Measurements from ENCODE around the gene KIAA1210. TPM values are rescaled to one million over a fixed set of nuclear protein-coding genes. Genes with fewer than 3 reads are reported as not detected.

Gene KIAA1210
- polyA plus RNA-seq, 1 experiment = not detected

DNA sequence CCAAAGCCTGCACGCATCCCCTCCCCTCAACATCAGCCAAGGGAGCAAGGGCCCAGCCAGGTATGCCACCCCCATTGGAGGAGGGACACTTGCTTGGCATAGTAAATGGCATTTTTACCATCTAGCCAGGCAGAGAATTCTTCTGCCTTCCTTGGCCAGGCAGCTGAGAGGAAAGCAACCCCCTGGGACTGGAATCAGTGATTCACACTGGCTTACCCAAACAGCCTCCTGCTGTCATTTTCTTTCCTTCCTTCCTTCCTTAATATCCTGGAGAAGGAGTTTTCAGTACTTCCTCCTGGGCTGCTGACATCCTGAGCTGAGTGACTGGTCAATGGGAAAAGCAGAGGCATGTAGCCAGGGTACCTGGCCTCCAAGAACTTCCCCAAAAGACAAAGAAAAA is 28.6 kb upstream of the KIAA1210 start:
- CTCF ChIA-PET = no interaction called here
- H3K27me3 ChIP-seq (ENCODE audit: control insufficient read depth, insufficient read depth, low read length) = no peaks in the 10 kb centered on the region
- POLR2A ChIA-PET = no interaction called here
- no peak overlapping the region for H3K4me3 ChIP-seq (ENCODE audit: low read depth, low read length)
- TF ChIP-seq, protein P1, sequence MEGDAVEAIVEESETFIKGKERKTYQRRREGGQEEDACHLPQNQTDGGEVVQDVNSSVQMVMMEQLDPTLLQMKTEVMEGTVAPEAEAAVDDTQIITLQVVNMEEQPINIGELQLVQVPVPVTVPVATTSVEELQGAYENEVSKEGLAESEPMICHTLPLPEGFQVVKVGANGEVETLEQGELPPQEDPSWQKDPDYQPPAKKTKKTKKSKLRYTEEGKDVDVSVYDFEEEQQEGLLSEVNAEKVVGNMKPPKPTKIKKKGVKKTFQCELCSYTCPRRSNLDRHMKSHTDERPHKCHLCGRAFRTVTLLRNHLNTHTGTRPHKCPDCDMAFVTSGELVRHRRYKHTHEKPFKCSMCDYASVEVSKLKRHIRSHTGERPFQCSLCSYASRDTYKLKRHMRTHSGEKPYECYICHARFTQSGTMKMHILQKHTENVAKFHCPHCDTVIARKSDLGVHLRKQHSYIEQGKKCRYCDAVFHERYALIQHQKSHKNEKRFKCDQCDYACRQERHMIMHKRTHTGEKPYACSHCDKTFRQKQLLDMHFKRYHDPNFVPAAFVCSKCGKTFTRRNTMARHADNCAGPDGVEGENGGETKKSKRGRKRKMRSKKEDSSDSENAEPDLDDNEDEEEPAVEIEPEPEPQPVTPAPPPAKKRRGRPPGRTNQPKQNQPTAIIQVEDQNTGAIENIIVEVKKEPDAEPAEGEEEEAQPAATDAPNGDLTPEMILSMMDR (IDR thresholded peaks at IDR 0.05; ENCODE audit: insufficient read depth, low read depth, low read length) = no peak
- no peak for DNase-seq (ENCODE audit: low read depth)
- H3K36me3 ChIP-seq (ENCODE audit: control insufficient read depth, insufficient read depth, low read length) = no peaks in the 10 kb centered on the region

DNA sequence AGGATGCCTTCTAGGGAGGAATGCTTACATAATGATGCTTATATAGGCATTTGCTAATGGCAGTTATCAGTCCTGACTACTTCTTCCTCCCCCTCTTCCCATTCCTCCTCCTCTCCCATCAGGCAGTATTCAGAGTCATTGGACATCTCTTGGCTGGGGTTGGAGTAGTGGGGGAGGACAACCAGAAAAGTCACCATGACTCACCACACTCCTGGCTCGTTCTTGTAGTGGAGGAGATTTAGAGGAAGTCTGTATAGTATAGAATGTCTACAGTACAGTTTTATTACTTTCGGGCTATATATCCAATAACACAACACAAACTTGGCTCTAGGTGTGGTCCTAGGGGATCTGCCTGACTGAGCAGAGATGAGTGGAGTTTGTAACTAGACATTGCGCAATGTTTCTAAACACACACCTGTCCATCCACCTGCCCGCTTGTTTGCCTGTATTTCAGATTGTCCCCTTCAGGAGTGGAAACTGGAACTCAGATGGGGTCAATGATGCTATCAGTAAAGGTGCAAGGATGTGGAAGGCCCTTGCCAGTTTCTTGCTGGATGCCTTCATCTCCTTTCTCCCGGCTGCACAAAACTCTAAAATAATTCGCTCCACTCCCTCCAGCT is 27.9 kb upstream of the KIAA1210 start:
- CTCF ChIA-PET = no interaction called here
- H3K27me3 ChIP-seq (ENCODE audit: control insufficient read depth, insufficient read depth, low read length) = no peaks in the 10 kb centered on the region
- POLR2A ChIA-PET = no interaction called here
- H3K36me3 ChIP-seq (ENCODE audit: control insufficient read depth, insufficient read depth, low read length) = no peaks in the 10 kb centered on the region
- no peak overlapping the region for H3K4me3 ChIP-seq (ENCODE audit: low read depth, low read length)
- TF ChIP-seq, protein P1 (IDR thresholded peaks at IDR 0.05; ENCODE audit: insufficient read depth, low read depth, low read length) = no peak
- no peak for DNase-seq (ENCODE audit: low read depth)

DNA sequence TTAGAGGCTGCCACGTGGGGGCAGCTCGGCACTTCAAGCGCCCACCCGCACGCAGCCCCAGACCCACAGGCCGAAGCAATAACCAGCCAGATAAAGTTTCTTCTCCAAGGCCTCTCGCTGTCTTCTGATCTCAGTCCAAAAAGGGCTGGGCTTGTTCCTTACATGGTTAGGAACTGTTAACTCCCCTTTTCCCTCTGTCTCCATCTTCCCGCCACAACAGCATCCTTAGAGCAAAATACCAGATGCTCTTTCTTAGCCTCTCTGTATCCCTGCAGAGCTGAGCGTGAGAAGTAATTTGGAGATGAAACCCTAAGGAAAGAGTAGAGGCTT is 23.4 kb upstream of the KIAA1210 start:
- ChIA-PET CTCF (interaction anchor here (1.6 kb wide), 1 partner anchor 115 kb away, joined by 3 read pairs; no protein-coding TSS in a partner anchor), POLR2A (no interaction called here)
- no peak for DNase-seq (ENCODE audit: low read depth)

DNA sequence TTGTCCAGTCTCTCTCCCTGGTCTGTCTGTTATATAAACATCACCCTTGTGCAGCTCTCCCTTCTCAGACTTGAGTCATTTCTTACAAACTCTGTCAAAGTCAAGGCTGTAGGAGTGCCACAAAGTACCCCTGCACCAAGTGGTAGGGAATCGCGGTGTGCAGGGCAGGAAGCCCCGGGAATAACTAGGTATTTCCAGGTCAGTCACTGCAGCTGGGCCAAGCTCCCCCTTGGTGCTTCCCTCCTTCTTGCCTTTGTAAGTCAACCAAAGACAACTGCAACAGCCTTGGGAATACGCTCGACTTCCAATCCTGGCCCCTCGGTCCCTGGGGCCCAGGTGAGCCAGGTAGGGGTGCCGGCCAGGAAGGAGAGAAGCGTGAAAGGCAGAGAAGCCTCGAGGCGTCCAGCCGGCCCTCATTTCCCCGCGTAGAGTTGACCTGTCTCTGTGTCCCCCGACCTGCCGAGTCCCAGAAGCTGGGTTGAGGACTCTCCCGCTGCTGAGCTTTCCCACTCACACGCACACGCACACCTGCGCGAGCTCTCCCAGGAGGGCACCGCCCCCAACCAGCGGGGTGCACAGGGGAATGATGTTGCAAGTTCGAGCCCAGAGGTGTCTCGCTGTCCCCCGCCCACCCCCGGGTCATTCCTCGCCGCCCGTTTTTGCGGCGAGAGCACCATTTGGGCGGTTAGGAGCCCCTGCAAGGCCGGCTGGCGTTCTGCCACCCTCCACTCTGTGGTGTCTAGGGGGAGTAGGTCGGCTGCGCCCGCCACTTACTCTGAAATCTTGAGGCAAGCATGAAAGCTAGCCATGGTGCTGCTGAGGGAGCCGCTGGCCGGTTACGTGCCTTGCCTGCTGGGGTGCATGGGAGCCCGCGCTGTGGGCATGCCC is 22.8 kb upstream of the KIAA1210 start:
- H3K36me3 ChIP-seq (ENCODE audit: control insufficient read depth, insufficient read depth, low read length) = no peaks in the 10 kb centered on the region
- ChIA-PET CTCF (interaction anchor here (0.7 to 1.6 kb wide), 2 partner anchors 103 to 115 kb away, joined by 3 read pairs; no protein-coding TSS in a partner anchor), POLR2A (no interaction called here)
- TF ChIP-seq, protein P1 (IDR thresholded peaks at IDR 0.05; ENCODE audit: insufficient read depth, low read depth, low read length) = no peak
- no peak for DNase-seq (ENCODE audit: low read depth)
- H3K27me3 ChIP-seq (ENCODE audit: control insufficient read depth, insufficient read depth, low read length) = no peaks in the 10 kb centered on the region
- no peak overlapping the region for H3K4me3 ChIP-seq (ENCODE audit: low read depth, low read length)

More for the DNA sequence above, 23.4 kb upstream of the KIAA1210 start:
- Histone ChIP-seq H3K36me3 (ENCODE audit: control insufficient read depth, insufficient read depth, low read length) (no peaks in the 10 kb centered on the region), H3K27me3 (ENCODE audit: control insufficient read depth, insufficient read depth, low read length) (no peaks in the 10 kb centered on the region), H3K4me3 (ENCODE audit: low read depth, low read length) (no peak overlapping the region)
- TF ChIP-seq, protein P1 (IDR thresholded peaks at IDR 0.05; ENCODE audit: insufficient read depth, low read depth, low read length) = no peak

DNA sequence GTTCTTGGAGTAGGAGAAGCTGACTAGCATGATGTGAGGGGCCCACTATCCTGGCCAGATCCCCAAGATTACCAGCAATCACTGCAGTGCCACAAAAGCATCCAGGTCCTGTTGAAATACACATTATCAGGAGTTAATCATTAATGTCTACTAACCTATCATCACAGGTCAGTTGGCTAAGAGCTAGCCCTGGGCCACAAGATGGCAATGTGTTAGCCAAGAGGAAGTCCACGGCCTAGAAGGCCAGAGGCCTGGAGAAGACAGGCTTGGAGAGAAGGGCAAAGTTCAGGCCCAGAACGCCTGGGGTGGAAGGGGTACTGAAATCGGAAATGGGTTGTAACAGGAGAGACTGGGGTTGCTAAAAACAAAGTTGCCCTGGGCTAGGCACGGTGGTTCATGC is 19.9 kb upstream of the KIAA1210 start:
- DNase-seq (ENCODE audit: low read depth) = no peak
- Histone ChIP-seq H3K27me3 (ENCODE audit: control insufficient read depth, insufficient read depth, low read length) (no peaks in the 10 kb centered on the region), H3K4me3 (ENCODE audit: low read depth, low read length) (no peak overlapping the region), H3K36me3 (ENCODE audit: control insufficient read depth, insufficient read depth, low read length) (no peaks in the 10 kb centered on the region)
- TF ChIP-seq, protein P1 (IDR thresholded peaks at IDR 0.05; ENCODE audit: insufficient read depth, low read depth, low read length) = no peak
- ChIA-PET CTCF (no interaction called here), POLR2A (no interaction called here)

All from BJ (cell line).